GM21825 (cell line): ENCODE measurements around the gene VILL.
"Not testable (repeated sequence)": the region's sequence is repeated elsewhere in the genome, so short reads cannot be mapped to it uniquely, and the experiment has no call there.

Experiments
- ATAC-seq: cut with Tn5 transposase; IDR thresholded peaks from one replicate; pipeline ENCODE4 v1.9.1; 2021; ENCODE audit warnings: mild to moderate bottlenecking, moderate library complexity; ENCODE audit not compliant: unreplicated experiment

Gene VILL

DNA sequence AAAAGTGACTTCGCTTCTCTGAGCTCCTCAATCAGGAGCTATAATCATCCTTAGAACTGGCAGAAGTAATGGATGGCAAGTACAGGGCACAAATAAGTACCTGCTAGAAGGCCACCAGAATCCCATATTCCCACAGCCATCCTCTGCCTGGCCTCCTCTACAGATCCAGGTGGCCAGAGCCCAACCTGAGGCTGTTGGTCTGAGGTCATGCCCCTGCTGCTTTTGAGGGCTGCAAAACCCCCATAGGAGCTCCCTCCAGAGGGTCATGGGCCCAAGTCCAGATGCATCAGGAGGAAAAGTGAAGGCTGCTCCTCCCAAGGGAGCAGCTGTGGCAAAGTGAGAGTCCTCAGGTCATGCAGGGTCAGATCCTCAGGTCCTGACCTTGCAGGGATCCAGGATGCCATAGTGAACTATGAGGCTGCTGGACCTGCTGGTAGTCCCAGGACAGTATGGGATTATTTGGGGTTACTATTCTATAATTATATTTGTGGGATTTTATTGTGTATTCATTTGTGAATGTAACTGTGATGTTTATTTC lies 41.8 kb downstream of the VILL start:
- ATAC-seq: no peak

DNA sequence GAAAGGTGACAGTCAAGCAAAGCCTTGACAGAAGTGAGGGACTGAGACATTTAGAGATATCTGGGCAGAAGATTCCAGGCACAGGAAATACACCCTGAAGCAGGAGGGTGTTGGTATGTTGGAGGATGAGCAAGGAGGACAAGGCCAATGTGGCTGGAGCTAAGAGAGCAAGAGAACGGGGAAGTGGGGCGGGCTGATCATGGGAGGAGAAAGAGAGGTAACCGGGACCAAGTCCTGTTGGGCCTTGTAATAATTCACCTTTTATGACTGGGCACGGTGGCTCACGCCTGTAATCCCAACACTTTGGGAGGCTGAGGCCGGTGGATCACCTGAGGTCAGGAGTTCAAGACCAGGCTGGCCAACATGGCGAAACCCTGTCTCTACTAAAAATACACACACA lies 43.0 kb downstream of the VILL start:
- ATAC-seq: not testable (repeated sequence)

DNA sequence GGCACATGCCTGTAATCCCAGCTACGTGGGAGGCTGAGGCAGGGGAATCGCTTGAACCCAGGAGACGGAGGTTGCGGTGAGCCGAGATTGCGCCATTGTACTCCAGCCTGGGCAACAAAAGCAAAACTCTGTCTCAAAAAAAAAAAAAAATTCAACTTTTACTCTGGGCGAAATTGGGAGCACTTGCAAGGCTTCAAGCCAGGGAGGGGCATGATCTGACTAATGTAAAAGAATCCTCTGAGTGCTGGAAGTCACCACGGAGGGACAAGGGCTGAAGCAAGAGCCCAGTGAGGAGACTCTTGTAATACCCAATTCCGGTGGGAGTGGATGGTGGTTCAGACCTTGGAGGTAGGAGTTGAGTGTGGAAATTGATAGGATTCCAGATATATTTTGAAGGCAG lies 43.7 kb downstream of the VILL start:
- ATAC-seq: not testable (repeated sequence)

DNA sequence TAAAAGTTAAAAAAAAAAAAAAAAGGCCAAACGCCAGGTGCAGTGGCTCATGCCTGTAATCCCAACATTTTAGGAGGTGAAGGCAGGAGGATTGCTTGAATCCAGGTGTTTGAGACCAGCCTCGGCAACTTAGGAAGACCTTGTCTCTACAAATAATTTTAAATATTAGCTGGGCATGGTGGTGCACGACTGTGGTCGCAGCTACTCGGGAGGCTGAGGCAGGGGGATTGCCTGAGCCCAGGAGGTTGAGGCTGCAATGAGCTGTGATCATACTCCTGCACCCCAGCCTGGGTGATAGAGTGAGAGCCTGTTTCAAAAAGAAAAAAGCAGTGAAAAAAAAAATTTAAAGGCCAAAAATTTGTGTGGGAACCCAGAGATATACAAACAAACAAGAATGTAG lies 45.7 kb downstream of the VILL start:
- ATAC-seq: no peak

DNA sequence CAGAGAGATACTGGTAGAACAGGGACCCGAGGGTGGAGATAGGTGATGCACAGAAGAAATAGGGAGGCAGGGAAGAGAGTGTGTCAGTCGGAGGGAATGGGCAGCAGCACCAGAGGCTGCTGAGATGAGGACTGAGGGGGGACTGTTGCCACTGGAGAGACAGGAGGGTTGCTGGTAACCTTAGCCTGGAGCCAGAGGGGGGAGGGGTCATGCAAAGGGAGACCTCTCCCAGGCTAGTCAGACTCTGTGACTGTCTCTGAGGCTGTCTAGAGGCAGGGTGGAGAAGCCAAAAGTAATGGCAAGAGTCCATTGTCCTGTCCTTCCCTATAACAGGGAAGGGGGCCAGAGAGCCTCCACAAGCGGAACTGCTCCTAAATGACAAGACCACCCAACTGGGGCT lies 46.3 kb downstream of the VILL start:
- no peak for ATAC-seq

DNA sequence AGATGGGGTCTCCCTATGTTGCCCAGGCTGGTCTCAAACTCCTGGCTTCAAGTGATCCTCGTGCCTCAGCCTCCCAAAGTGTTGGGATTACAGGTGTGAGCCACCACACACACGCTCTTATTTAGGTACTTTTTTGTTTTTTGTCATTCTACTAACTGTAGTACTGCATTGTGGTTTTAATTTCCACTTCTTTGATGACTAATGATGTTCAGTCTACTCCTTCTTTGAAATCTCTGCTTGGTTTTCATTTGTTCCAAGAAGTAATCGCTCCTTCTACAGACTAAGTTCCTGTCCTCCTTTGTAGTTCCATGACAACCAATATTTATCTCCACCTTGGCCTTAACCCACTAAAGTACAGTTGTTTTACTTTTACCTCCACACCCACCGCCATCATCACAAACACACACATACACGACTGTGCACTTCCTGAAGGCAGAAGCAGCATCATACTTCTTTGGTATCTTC lies 47.9 kb downstream of the VILL start:
- no peak for ATAC-seq

DNA sequence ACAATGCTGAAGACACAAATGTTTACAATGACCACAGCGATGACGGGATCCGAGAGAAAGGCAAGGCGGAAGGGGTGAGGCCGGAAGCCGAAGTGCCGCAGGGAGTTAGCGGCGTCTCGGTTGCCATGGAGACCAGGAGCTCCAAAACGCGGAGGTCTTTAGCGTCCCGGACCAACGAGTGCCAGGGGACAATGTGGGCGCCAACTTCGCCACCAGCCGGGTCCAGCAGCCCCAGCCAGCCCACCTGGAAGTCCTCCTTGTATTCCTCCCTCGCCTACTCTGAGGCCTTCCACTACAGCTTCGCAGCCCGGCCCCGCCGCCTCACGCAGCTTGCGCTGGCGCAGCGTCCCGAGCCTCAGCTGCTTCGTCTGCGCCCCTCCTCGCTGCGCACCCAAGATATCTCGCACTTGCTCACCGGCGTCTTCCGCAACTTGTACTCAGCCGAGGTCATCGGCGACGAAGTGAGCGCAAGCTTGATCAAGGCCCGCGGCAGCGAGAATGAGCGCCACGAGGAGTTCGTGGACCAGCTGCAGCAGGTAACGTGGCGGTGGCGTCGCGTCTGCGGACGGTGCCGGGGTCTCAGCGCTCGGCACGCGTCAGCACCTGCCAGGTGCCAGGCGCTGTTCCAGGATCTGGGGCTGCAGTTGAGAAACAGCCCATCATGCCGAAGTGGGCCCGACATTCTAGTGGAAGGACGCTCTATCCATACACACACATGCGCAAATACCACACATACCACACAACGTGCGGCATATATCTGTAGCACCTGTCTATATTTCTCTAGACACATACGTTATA lies 48.7 kb downstream of the VILL start, which contains the start of gene DLEC1:
Gene DLEC1 (plus strand): TSS at position 108 of the 798 bp plus-strand sequence. CDS start 18 bp downstream, at position 126.
- peak; percentile 94 for ATAC-seq

DNA sequence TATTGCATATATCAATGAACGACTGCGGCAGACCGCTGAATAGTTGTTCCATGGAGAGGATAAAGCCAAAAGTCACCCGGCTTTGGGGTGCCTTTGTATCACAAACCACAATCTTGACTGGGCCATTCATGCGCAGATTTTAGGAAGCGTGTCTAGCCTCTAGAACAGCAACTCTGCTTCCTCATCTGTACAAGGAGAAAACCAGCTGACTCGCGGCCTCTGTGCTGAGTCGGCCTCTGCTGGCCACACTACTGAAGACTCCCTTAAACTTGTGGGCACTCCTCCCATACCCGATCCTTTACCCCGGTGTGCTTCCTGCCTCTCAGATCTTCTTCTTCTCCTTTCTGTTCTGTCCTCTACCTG lies 49.3 kb downstream of the VILL start:
- ATAC-seq: peak; percentile 71

DNA sequence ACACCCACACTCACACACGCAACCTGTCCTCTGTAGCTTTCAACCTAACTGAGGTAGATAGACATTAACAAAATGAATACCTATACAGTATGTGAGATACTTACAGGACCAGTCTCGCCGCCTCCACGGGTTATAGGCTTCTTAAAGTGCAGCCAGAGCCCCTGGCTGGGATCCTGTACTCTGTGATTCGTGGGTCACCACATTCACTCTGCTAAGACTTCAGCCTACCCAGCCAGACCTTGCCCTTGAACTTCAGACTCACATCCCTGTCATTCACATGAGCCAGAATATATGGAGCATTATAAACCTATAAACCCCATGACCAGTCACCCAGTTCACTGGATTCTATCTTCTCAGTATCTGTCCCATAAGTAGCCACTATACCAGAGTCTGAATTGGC lies 49.8 kb downstream of the VILL start:
- no peak for ATAC-seq

DNA sequence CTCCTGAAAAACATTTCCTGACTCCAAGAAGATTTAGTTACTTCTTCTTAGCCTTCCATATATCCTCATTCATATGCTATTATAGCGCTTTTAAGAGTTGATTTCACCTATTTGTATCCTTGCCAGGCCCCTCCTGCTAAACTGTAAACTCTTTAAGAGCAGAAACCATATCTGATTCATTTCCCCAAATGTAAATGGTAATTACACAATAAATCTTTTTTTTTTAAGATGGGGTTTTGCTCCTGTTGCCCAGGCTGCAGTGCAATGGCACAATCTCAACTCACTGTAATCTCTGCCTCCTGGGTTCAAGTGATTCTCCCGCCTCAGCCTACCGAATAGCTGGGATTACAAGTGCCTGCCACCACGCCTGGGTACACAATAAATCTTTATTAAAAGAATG lies 52.9 kb downstream of the VILL start:
- ATAC-seq: no peak

DNA sequence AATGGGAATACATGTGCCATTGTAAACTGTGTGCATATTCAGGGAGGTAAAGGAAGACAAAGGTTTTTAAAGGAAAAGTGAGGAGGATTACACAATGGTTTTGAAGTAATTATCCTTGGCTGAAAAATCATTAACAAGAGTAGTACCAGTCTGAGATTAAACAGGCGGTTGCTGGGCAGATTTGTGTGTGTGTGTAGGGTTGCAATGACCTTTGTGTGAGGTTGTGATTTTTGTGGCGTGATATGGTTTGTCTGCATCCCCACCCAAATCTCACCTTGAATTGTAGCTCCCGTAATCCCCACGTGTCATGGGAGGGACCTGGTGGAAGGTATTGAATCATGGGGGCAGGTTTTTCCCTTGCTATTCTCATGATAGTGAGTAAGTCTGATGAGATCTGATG lies 55.4 kb downstream of the VILL start:
- no peak for ATAC-seq

DNA sequence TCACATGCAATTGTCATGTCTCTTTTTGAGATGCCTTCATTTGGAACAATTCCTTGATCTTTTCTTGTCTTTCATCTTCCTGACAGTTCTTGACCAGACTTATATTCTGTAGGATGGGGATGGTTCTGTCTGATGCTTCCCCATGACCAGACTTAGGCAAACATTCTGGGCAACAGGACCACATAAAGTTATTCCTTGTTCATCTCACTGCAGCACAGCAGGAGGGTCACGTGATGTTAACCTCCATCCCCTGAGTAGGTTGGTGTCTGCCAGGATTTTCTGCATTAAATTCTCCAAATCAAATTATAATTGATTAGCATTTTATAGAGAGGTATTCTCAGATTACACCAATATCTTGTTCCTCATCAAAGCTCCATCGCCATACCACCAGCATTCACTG lies 56.2 kb downstream of the VILL start:
- ATAC-seq: no peak

DNA sequence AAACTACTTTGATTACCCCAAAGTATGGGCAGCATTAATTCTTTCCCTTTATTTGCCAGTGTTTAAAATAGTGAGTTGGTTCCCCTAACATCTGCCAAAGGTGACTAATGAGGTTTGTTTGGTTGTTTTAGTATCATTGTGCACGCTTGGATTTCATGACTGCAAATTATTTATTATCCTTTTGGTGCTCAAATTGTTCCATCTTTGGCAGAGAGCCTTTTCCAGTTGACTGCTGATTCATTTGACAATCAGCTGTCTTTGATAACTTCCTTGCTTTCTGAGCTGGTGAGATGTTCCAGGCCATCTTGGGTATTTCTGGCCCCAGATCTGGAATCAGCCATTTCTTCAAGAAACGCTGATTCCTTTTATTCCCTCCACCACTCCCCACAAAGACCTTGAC lies 57.3 kb downstream of the VILL start:
- no peak for ATAC-seq

DNA sequence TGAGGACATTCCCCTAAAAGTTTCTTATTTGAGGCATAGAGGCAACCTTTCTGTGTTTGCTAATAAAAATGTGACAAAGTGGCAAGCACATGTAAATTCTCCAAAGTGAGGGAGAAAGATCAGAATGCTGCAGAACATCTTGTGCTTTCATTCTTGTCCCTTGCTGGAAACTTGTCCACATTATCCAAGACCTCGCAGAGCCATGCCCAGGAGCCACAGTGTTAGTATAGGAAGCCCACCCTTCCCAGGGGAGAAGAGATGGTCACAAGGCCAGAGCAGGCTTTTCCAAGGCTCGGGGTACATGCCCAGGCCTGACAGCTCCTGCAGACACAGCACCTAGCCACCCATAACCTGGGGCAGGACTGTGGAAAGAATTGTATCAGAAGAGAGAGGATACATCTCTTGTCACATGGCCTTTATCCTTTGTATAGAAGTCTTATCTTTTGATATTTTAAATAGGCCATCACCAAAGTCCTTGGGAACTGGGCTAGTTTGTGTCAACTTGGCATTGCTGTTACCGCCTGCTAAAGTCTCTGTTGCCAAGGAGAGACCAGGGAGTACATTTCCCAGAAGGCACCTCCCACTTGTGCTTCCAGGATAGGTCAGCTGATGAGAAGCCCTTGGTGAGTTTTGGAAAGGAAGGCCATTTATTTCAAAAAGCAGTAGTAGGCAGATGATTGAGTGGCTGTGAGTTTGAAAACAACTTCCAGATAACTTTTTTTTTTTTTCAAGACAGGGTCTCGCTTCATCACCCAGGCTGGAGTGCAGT lies 59.0 kb downstream of the VILL start:
- no peak for ATAC-seq

DNA sequence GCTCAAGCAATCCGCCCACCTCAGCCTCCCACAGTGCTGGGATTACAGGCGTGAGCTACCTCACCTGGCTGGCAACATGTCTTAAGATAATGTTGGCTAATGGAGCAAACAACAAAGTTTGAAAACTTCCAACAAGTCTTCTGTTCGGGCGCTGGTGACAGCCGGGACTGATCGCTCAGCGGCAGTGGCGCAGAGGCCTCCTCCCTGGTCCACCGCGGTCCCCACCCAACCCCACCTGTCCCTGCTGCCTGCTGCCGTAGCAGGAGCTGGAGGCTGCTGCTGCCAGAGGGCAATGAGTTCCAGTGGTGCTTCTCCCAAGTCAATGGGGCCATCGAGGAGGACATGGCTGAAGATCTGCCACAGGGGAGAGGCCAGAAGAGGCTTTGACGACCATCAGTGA lies 60.5 kb downstream of the VILL start:
- no peak for ATAC-seq

DNA sequence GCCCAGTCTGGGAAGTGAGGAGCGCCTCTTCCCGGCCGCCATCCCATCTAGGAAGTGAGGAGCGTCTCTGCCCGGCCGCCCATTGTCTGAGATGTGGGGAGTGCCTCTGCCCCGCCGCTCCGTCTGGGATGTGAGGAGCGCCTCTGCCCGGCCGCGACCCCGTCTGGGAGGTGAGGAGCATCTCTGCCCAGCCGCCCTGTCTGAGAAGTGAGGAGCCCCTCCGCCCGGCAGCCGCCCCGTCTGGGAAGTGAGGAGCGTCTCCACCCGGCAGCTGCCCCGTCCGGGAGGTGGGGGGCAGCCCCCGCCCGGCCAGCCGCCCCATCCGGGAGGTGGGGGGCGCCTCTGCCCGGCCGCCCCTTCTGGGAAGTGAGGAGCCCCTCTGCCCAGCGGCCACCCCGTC lies 62.7 kb downstream of the VILL start:
- not testable (repeated sequence) for ATAC-seq

DNA sequence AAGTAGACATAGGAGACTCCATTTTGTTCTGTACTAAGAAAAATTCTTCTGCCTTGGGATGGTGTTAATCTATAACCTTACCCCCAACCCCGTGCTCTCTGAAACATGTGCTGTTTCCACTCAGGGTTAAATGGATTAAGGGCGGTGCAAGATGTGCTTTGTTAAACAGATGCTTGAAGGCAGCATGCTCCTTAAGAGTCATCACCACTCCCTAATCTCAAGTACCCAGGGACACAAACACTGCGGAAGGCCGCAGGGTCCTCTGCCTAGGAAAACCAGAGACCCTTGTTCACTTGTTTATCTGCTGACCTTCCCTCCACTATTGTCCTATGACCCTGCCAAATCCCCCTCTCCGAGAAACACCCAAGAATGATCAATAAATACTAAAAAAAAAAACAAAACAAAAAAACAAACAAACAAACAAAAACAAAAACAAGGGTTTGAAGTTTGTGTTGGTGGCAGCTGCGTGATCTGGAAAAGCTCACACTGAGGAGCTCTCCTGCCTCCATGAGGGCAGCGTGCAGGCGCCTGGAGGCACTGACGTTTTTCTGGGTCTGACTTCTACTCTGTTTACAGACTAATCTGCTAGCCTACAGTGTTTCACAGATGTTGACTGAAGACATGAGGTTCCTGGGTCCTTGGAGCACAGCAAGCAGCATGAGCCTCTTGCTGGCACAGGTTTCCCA lies 63.4 kb downstream of the VILL start:
- not testable (repeated sequence) for ATAC-seq

DNA sequence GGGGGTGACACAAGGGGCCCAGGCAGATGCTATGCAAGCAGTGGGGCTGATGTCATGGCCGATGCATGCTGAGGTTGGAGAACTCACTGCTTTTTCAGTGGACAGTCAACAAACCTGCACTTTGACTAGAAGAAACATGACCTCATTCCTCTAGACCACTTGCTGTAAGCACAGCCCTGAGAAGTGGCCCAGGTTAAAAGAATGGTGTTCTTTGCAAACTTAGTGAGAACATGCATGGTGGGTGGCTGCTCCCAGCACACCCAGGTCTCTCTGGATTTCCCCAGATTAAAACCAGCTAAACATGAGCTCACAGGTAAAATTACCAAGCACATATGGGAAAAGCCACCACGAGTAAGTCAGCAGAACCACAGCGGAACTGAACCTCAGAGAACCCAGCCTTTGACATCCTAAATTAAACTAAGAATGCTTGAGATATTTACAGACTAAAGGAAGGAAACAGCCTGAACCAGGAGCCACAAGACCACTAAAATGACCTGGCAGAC lies 64.0 kb downstream of the VILL start:
- ATAC-seq: no peak
